Effector memory CD8-positive, alpha-beta T cell (primary cell): Measurements from ENCODE around the gene AGBL5.
A peak's percentile ranks its signal among the peaks of the same experiment; 100 is the strongest.

ENCODE experiments used
- ATAC-seq: fragments of 150-1000 bp; cut with Tn5 transposase; replicated peaks from 2 replicates; pipeline ENCODE4 v1.10.0; 2021; ENCODE audit warnings: mild to moderate bottlenecking, moderate library complexity
- DNase-seq, 3 experiments: peaks; one replicate each; pipeline ENCODE4 v3.0.0; 2021
- H3K27ac Mint-ChIP-seq, 2 donors: one replicate each; pipeline ENCODE4 v1.8.0; 2022; ENCODE audit warnings: mild to moderate bottlenecking in 2 of 2, mixed read lengths in 2 of 2, moderate library complexity in 2 of 2
- H3K27me3 Mint-ChIP-seq, 2 donors: one replicate each; pipeline ENCODE4 v1.8.0; 2022; ENCODE audit warnings: mixed read lengths in 2 of 2
- H3K36me3 Mint-ChIP-seq: one replicate; pipeline ENCODE4 v1.8.0; 2022; ENCODE audit warnings: mild to moderate bottlenecking, moderate library complexity, mixed read lengths; ENCODE audit not compliant: insufficient read depth
- H3K4me1 Mint-ChIP-seq, 2 donors: one replicate each; pipeline ENCODE4 v1.8.0; 2022; ENCODE audit warnings: low read depth in 2 of 2, mixed read lengths in 2 of 2
- H3K4me3 Mint-ChIP-seq, 2 donors: one replicate each; pipeline ENCODE4 v1.8.0; 2022; ENCODE audit warnings: mild to moderate bottlenecking in 2 of 2, mixed read lengths in 2 of 2, moderate library complexity in 2 of 2
- H3K9me3 Mint-ChIP-seq, 2 donors: one replicate each; pipeline ENCODE4 v1.8.0; 2022; ENCODE audit warnings: mixed read lengths in 2 of 2

AGBL5 gene

GRCh38 chr2:27080140-27080469 lies 28.6 kb downstream of the AGBL5 start:
- peak overlapping the region in 1 of 2 donors; percentile 72 for H3K4me3 Mint-ChIP-seq
- peaks cover 27 to 30% of the 10 kb centered on the region in 2 donors for H3K4me1 Mint-ChIP-seq
- no peaks in the 10 kb centered on the region for H3K9me3 Mint-ChIP-seq

GRCh38 chr2:27080603-27080936 lies 29.1 kb downstream of the AGBL5 start:
- H3K4me3 Mint-ChIP-seq: peak overlapping the region; percentile 72 to 79

More at GRCh38 chr2:27080140-27080469, 28.6 kb downstream of the AGBL5 start:
- peak overlapping the region; percentile 83 to 90 for H3K27ac Mint-ChIP-seq
- H3K27me3 Mint-ChIP-seq: no peaks in the 10 kb centered on the region
- ATAC-seq (no peak), DNase-seq (no peak)
- peaks cover 3% of the 10 kb centered on the region for H3K36me3 Mint-ChIP-seq

GRCh38 chr2:27081984-27082772 lies 30.7 kb downstream of the AGBL5 start:
- Mint-ChIP-seq H3K9me3 (no peaks in the 10 kb centered on the region), H3K4me3 (peak overlapping the region in 1 of 2 donors; percentile 79), H3K36me3 (peaks cover 8% of the 10 kb centered on the region), H3K27me3 (no peaks in the 10 kb centered on the region), H3K27ac (peak overlapping the region in 1 of 2 donors; percentile 83), H3K4me1 (peaks cover 24 to 33% of the 10 kb centered on the region in 2 donors)
- ATAC-seq (no peak), DNase-seq (no peak)

More at GRCh38 chr2:27080603-27080936, 29.1 kb downstream of the AGBL5 start:
- H3K36me3 Mint-ChIP-seq: peaks cover 3% of the 10 kb centered on the region
- H3K27me3 Mint-ChIP-seq: no peaks in the 10 kb centered on the region
- peak overlapping the region; percentile 83 to 90 for H3K27ac Mint-ChIP-seq
- no peak for ATAC-seq
- no peaks in the 10 kb centered on the region for H3K9me3 Mint-ChIP-seq
- H3K4me1 Mint-ChIP-seq: peaks cover 26 to 30% of the 10 kb centered on the region in 2 donors
- DNase-seq: no peak

- ATAC-seq (no peak), DNase-seq (no peak)
- no peak overlapping the region for H3K4me3 Mint-ChIP-seq
- H3K36me3 Mint-ChIP-seq: peaks cover 8% of the 10 kb centered on the region
- H3K27me3 Mint-ChIP-seq: no peaks in the 10 kb centered on the region
- H3K4me1 Mint-ChIP-seq: peaks cover 24 to 32% of the 10 kb centered on the region in 2 donors
- H3K27ac Mint-ChIP-seq: no peak overlapping the region
- no peaks in the 10 kb centered on the region for H3K9me3 Mint-ChIP-seq
Measured at GRCh38 chr2:27082773-27083409, 31.4 kb downstream of the AGBL5 start.

- no peak for ATAC-seq
- Mint-ChIP-seq H3K9me3 (no peaks in the 10 kb centered on the region), H3K4me3 (peak overlapping the region in 1 of 2 donors; percentile 10), H3K27me3 (no peaks in the 10 kb centered on the region), H3K4me1 (peaks cover 24 to 31% of the 10 kb centered on the region in 2 donors), H3K36me3 (peaks cover 8% of the 10 kb centered on the region), H3K27ac (no peak overlapping the region)
- DNase-seq: no peak
Measured at GRCh38 chr2:27083410-27084296, 32.2 kb downstream of the AGBL5 start.

- no peak overlapping the region for H3K27ac Mint-ChIP-seq
- no peaks in the 10 kb centered on the region for H3K9me3 Mint-ChIP-seq
- ATAC-seq (no peak), DNase-seq (no peak)
- peaks cover 8% of the 10 kb centered on the region for H3K36me3 Mint-ChIP-seq
- peaks cover 24 to 31% of the 10 kb centered on the region in 2 donors for H3K4me1 Mint-ChIP-seq
- H3K4me3 Mint-ChIP-seq: peak overlapping the region; percentile 10 to 82
- H3K27me3 Mint-ChIP-seq: no peaks in the 10 kb centered on the region
Measured at GRCh38 chr2:27084297-27085061, 33.0 kb downstream of the AGBL5 start.

GRCh38 chr2:27085062-27085672 lies 33.7 kb downstream of the AGBL5 start:
- H3K9me3 Mint-ChIP-seq: no peaks in the 10 kb centered on the region
- peak overlapping the region; percentile 33 to 91 for H3K27ac Mint-ChIP-seq
- peaks cover 8% of the 10 kb centered on the region for H3K36me3 Mint-ChIP-seq
- H3K27me3 Mint-ChIP-seq: no peaks in the 10 kb centered on the region
- DNase-seq (no peak), ATAC-seq (no peak)
- H3K4me3 Mint-ChIP-seq: peak overlapping the region; percentile 80 to 82
- peaks cover 22 to 29% of the 10 kb centered on the region in 2 donors for H3K4me1 Mint-ChIP-seq

- ATAC-seq (no peak), DNase-seq (no peak)
- H3K36me3 Mint-ChIP-seq: peaks cover 8% of the 10 kb centered on the region
- H3K4me3 Mint-ChIP-seq: peak overlapping the region; percentile 80 to 82
- H3K27ac Mint-ChIP-seq: peak overlapping the region; percentile 33 to 91
- no peaks in the 10 kb centered on the region for H3K27me3 Mint-ChIP-seq
- H3K4me1 Mint-ChIP-seq: peaks cover 19 to 26% of the 10 kb centered on the region in 2 donors
- H3K9me3 Mint-ChIP-seq: no peaks in the 10 kb centered on the region
Measured at GRCh38 chr2:27085673-27086089, 34.2 kb downstream of the AGBL5 start.

GRCh38 chr2:27086090-27086723 lies 34.7 kb downstream of the AGBL5 start:
- Mint-ChIP-seq H3K27ac (peak overlapping the region in 1 of 2 donors; percentile 91), H3K4me1 (peaks cover 14 to 21% of the 10 kb centered on the region in 2 donors), H3K27me3 (no peaks in the 10 kb centered on the region), H3K4me3 (peak overlapping the region; percentile 80 to 82), H3K9me3 (no peaks in the 10 kb centered on the region), H3K36me3 (peaks cover 7% of the 10 kb centered on the region)
- DNase-seq (peak; percentile 97 to 99 (median 99)), ATAC-seq (peak; percentile 92)

GRCh38 chr2:27086724-27087593 lies 35.5 kb downstream of the AGBL5 start, which contains the start of gene KHK:
KHK (plus strand) TSS chr2:27086772; CDS start chr2:27087260, 488 bp downstream.
- no peak for DNase-seq
- no peaks in the 10 kb centered on the region for H3K27me3 Mint-ChIP-seq
- H3K9me3 Mint-ChIP-seq: no peaks in the 10 kb centered on the region
- H3K36me3 Mint-ChIP-seq: peaks cover 5% of the 10 kb centered on the region
- peaks cover 8 to 15% of the 10 kb centered on the region in 2 donors for H3K4me1 Mint-ChIP-seq
- H3K27ac Mint-ChIP-seq: peak within 1 kb of the TSS; percentile 33 to 91
- no peak for ATAC-seq
- H3K4me3 Mint-ChIP-seq: peak within 1 kb of the TSS; percentile 80 to 82

GRCh38 chr2:27087823-27088410 lies 36.4 kb downstream of the AGBL5 start:
- Mint-ChIP-seq H3K27me3 (no peaks in the 10 kb centered on the region), H3K4me1 (peaks cover 8 to 15% of the 10 kb centered on the region in 2 donors), H3K4me3 (peak overlapping the region in 1 of 2 donors; percentile 80)

More at GRCh38 chr2:27087823-27088410, 36.4 kb downstream of the AGBL5 start:
- DNase-seq: no peak
- Mint-ChIP-seq H3K9me3 (no peaks in the 10 kb centered on the region), H3K27ac (no peak overlapping the region), H3K36me3 (peaks cover 5% of the 10 kb centered on the region)
- no peak for ATAC-seq
